ENCODE data around the gene PLPP6. TPM values are rescaled to one million over a fixed set of nuclear protein-coding genes. Genes with fewer than 3 reads are reported as not detected.
"Not testable (repeated sequence)": the region's sequence is repeated elsewhere in the genome, so short reads cannot be mapped to it uniquely, and the experiment has no call there.

Gene PLPP6
- total RNA-seq, 1 donor from 2014 or later, result 19.2 TPM

GRCh38 chr9:4638968-4639367 is 23.1 kb upstream of the PLPP6 start:
- H3K9me3 ChIP-seq, result no peaks in the 10 kb centered on the region
- no peak overlapping the region for H3K4me3 ChIP-seq
- H3K27me3 ChIP-seq, result no peaks in the 10 kb centered on the region
- no peaks in the 10 kb centered on the region for H3K4me1 ChIP-seq
- H3K36me3 ChIP-seq, result no peaks in the 10 kb centered on the region
- TF ChIP-seq, protein P1, sequence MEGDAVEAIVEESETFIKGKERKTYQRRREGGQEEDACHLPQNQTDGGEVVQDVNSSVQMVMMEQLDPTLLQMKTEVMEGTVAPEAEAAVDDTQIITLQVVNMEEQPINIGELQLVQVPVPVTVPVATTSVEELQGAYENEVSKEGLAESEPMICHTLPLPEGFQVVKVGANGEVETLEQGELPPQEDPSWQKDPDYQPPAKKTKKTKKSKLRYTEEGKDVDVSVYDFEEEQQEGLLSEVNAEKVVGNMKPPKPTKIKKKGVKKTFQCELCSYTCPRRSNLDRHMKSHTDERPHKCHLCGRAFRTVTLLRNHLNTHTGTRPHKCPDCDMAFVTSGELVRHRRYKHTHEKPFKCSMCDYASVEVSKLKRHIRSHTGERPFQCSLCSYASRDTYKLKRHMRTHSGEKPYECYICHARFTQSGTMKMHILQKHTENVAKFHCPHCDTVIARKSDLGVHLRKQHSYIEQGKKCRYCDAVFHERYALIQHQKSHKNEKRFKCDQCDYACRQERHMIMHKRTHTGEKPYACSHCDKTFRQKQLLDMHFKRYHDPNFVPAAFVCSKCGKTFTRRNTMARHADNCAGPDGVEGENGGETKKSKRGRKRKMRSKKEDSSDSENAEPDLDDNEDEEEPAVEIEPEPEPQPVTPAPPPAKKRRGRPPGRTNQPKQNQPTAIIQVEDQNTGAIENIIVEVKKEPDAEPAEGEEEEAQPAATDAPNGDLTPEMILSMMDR (IDR thresholded peaks at IDR 0.05), result no peak
- intact Hi-C loops (cut with DNase I), result loop anchor here (2.0 kb wide), 1 partner anchor 256 kb away; no protein-coding TSS in a partner anchor
- DNase-seq (ENCODE audit: low spot score in 2 of 2), result no peak
- no peak overlapping the region for H3K27ac ChIP-seq

DNA sequence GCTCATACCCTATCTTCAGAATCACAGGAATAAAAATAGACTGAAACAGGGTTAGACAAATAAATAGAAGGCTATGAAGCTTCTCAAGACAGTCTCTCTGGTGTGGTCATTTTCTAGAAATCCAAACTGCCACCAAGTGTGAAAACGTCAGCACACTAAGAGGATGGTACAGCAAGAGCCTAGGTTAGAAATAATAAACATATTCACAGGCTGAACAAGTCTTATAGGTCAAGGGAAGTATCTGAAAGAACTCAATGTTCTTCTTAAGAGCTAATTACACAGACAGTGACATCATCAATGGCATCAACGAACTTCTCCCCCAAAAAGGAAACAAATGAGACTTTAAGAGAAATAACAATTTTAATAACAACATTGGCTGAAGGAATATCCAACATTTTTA is 22.7 kb upstream of the PLPP6 start:
- TF ChIP-seq, protein P1 (IDR thresholded peaks at IDR 0.05), result no peak
- H3K27ac ChIP-seq, result no peak overlapping the region
- no peaks in the 10 kb centered on the region for H3K4me1 ChIP-seq
- intact Hi-C loops (cut with DNase I), result loop anchor here (2.0 kb wide), 1 partner anchor 257 kb away; no protein-coding TSS in a partner anchor
- H3K4me3 ChIP-seq, result no peak overlapping the region
- H3K27me3 ChIP-seq, result no peaks in the 10 kb centered on the region
- H3K9me3 ChIP-seq, result no peaks in the 10 kb centered on the region
- no peaks in the 10 kb centered on the region for H3K36me3 ChIP-seq
- no peak for DNase-seq (ENCODE audit: low spot score in 2 of 2)

- TF ChIP-seq, protein P1 (IDR thresholded peaks at IDR 0.05), result peak in 2 of 3 experiments; percentile 33 to 57
- Histone ChIP-seq H3K27me3 (no peaks in the 10 kb centered on the region), H3K9me3 (no peaks in the 10 kb centered on the region), H3K27ac (no peak overlapping the region), H3K4me1 (no peaks in the 10 kb centered on the region), H3K4me3 (no peak overlapping the region), H3K36me3 (no peaks in the 10 kb centered on the region)
- intact Hi-C loops (cut with DNase I), result no loop called here
- no peak for DNase-seq (ENCODE audit: low spot score in 2 of 2)
Measured at GRCh38 chr9:4640027-4640426, 22.1 kb upstream of the PLPP6 start.

- H3K36me3 ChIP-seq, result no peaks in the 10 kb centered on the region
- no peak for DNase-seq (ENCODE audit: low spot score in 2 of 2)
- intact Hi-C loops (cut with DNase I), result no loop called here
- no peaks in the 10 kb centered on the region for H3K4me1 ChIP-seq
- H3K27me3 ChIP-seq, result no peaks in the 10 kb centered on the region
- H3K27ac ChIP-seq, result no peak overlapping the region
- no peaks in the 10 kb centered on the region for H3K9me3 ChIP-seq
- TF ChIP-seq, protein P1 (IDR thresholded peaks at IDR 0.05), result no peak
- H3K4me3 ChIP-seq, result no peak overlapping the region
Measured at GRCh38 chr9:4642351-4642750, 19.7 kb upstream of the PLPP6 start.

DNA sequence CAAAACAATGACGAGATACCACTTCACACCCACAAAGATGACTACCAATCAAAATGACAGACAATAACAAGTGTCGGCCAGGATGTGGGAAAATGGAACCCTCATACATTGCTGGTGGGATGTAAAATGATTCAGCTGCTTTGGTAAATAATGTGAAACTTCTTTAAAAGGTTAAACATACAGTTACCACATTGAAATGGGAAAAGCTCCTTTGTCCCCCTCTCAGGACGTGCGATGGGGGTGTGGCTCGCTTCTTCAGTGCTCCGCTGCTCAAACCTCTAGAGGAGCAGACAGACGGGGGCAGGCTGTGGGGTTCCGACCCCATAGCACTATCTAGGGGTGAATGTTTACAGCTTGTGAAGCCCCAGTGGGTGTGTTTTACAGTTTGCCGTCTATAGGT is 8.0 kb upstream of the PLPP6 start:
- H3K4me1 ChIP-seq, result no peaks in the 10 kb centered on the region
- H3K36me3 ChIP-seq, result peaks cover 0 to 4% of the 10 kb centered on the region in 2 donors
- TF ChIP-seq, protein P1 (IDR thresholded peaks at IDR 0.05), result no peak
- DNase-seq (ENCODE audit: low spot score in 2 of 2), result no peak
- H3K27me3 ChIP-seq, result no peaks in the 10 kb centered on the region
- H3K4me3 ChIP-seq, result no peak overlapping the region
- intact Hi-C loops (cut with DNase I), result no loop called here
- no peaks in the 10 kb centered on the region for H3K9me3 ChIP-seq
- H3K27ac ChIP-seq, result no peak overlapping the region

DNA sequence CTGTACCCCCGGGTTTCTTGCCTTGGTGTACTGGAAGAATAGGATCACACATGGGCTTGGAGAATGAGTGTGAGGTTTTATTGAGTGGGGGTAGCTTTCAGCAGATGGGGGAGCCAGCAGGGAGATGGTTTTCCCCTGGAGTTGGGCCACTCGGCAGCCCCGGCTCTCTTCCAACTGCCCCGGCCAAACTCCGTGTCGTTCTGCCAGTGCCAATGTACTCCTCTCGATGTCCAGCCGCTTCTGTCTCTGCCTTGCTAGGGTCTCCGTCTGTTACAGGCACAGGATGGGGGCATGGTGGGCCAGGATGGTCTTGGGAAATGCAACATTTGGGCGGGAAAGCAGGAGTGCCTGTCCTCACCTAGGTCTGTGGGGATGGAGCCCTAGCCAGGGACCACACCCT is 7.6 kb upstream of the PLPP6 start:
- TF ChIP-seq, protein P1 (IDR thresholded peaks at IDR 0.05), result no peak
- Histone ChIP-seq H3K27ac (no peak overlapping the region), H3K4me1 (no peaks in the 10 kb centered on the region), H3K27me3 (no peaks in the 10 kb centered on the region), H3K4me3 (no peak overlapping the region), H3K36me3 (peaks cover 0 to 4% of the 10 kb centered on the region in 2 donors), H3K9me3 (no peaks in the 10 kb centered on the region)
- intact Hi-C loops (cut with DNase I), result no loop called here
- DNase-seq (ENCODE audit: low spot score in 2 of 2), result no peak

GRCh38 chr9:4656196-4656595 is 5.9 kb upstream of the PLPP6 start:
- intact Hi-C loops (cut with DNase I); H3K27ac ChIP-seq: not testable (repeated sequence)

More at GRCh38 chr9:4656196-4656595, 5.9 kb upstream of the PLPP6 start:
- H3K4me1 ChIP-seq; H3K9me3 ChIP-seq; DNase-seq (ENCODE audit: low spot score in 2 of 2); H3K36me3 ChIP-seq; H3K27me3 ChIP-seq; H3K4me3 ChIP-seq: not testable (repeated sequence)
